Measurements from ENCODE around the gene UBE2J1.
"Not testable (repeated sequence)": the region's sequence is repeated elsewhere in the genome, so short reads cannot be mapped to it uniquely, and the experiment has no call there.

The UBE2J1 gene

DNA sequence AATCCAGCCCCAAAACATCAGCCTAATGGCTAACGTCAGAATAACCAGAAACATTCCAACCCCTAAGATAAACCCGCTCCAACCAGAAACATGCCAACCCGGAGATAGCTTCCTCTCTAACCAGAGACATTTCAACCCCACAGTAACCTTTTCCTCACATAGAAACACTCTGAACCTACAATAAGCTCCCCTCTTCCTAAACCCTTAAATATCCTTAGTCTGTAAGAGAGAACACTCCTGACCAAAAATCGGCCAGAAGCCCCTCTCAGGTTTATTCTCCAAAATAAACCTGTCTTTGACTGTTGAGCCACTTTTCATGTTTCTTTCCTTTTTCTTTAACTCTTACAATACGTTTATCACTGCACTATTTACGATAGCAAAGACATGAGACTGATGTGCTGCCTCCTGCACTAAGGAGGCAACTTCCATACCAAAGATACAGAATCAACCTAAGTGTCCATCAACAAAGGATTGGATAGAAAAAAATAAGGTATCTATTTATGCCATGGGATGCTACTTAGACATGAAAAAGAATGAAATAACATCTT lies 32.4 kb downstream of the UBE2J1 start:
- no peak for DNase-seq (ENCODE audit: low spot score)

DNA sequence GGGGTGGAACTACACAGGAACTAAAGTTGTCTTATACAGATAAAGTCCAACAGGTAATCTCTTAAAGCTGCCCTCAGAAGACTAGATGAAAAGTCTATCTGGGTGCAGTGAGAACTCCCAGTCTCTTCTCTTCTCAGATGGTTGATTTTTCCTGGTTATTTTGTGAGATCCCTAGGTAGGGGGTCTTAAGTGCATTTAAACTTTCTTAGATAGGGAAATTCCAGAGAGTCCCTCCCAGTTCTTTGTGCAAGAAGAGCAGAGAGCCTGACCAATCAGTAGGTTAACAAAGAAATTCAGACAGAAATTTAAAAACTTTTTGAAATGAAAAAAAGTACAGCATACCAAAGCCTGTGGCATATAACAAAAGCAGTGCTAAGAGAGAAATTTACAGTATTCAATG lies 35.5 kb downstream of the UBE2J1 start:
- DNase-seq (ENCODE audit: low spot score) = no peak

DNA sequence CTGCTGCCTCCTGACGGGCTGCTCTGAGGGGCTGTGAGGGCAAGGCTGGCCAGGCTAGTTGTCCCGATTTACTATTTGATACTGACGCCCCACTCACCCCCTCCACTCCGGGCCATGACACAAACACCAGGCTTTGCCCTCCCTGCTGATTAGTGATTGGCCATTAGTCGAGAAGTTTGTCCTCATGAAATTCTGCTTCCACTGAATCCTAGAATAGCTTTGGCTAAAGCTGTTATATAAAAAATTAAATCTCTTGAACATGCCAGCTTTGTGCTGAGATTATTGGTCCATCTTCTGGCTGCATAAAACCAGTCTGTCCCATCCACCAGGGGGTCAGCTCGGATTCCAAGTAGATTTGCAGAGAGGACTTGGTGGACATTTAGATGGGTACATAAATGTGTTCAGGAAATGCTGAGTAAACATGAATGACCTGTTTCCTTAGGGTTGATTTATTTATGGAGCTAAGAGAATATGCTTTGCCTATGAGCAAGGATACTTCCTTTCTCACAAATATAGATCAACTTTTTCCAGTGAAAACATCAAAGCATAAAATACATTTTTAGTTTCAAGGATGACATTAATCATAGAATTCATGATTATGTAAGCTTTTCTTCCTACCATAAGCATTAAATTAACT lies 37.2 kb downstream of the UBE2J1 start, which contains the start of gene GABRR2:
TSS of gene GABRR2 (minus strand) at position 51 of the 637 bp plus-strand sequence. CDS start 134 bp downstream, outside the sequence.
- DNase-seq (ENCODE audit: low spot score) = no peak

DNA sequence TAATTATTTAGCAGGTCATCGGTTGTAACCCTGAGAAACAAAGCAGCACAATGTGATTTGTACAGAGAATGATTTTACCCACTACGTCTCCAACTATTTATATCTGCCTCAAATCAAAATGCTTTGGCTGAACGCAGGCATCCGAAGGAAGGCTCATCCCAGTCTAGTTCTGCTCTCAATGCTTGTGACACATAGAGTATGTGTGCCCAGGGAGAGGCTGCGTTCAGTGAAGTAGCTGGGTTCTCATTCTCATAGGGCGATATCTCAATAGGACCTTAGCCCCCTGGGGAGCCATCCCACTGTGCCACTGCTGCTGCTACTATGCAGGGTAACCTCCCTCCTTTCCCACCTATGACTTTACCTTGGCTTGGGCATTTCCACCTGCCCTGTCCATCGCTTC lies 37.8 kb downstream of the UBE2J1 start:
- no peak for DNase-seq (ENCODE audit: low spot score)

DNA sequence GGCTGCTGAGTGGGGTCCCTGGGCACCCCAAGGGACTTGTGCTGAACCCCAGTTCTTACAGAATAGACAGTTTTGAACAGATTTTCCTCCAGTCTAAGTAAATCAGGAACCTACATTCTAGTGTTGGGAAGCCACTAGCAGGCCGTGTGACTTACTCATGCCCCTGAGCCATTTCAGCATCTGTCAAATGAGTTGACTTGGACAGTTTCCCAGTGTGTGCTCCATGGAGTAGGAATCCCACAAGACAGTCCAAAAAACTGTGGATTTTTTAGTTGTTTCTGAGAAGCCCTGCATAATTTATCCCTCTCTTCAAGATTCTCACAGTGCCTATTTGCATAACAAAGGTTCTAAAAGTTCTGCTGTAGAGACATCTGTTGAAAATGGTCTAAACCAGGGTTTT lies 39.5 kb downstream of the UBE2J1 start:
- peak; percentile 62 for DNase-seq (ENCODE audit: low spot score)

DNA sequence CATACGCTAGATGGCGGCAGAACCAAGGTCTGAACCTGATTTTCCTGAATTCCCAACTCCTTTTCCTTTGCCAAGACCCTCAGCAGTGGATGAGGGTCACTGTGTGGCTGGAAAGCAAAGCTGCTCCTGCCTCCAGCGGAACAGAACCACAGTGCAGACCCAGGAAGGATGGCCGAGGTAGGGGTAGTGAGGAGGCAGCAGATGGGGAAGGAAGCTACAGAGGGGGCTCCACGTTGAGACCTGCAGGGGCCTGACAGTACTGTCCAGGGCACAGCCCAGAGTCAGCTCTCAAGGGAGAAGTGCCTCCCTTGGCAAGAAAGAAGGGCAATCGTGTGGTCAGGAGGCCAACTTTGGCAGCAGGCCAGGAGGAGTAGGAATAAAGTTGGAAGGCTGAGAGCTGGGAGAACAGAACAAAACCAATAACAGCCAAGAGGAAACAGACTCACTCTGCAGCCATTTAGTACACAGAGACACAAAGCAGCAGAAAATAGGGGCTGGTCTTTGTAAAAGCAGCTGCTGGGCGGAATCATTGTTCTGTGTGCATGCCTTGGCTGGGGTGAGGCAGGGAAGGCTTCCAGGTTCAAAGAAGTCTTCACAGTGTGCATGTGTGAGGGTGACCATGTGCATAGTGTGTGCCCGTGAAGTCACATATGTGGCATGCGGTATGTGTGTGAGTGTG lies 40.5 kb downstream of the UBE2J1 start:
- DNase-seq (ENCODE audit: low spot score) = peak; percentile 80

DNA sequence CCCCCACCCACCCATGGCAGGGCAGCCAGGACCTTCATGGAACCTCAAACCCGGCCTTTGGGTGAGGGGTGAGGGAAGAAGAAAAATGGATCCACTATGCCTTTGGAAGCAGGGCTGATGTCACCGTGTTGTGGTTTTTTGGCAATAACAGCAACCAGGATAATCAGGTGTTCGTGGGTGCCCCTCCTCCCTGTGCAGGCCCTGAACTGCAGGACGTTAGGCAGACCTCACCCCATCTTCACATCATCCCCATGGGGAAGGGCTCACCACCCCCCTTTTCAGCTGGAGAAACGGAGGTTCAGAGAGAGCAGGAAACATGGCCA lies 41.0 kb downstream of the UBE2J1 start:
- DNase-seq (ENCODE audit: low spot score) = no peak

DNA sequence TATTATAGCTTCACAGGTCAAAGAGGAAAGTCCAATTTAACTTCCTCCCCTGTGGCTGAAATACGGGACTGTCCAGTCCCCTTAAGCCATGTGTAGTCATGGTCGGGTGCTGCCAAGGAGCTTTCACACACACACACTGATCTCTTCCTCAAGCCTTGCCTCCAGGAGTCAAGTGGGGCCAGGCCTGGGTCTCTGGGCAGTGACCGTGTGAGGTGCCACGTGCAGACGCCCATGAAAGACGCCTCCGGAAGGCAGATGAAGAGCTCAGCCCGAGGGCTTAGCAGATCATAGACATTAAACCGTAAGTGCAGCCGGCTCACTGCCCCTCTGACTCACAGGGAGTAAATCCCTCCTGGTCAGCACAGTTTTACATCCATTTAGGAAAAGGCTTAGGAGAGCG lies 41.6 kb downstream of the UBE2J1 start:
- DNase-seq (ENCODE audit: low spot score) = no peak

DNA sequence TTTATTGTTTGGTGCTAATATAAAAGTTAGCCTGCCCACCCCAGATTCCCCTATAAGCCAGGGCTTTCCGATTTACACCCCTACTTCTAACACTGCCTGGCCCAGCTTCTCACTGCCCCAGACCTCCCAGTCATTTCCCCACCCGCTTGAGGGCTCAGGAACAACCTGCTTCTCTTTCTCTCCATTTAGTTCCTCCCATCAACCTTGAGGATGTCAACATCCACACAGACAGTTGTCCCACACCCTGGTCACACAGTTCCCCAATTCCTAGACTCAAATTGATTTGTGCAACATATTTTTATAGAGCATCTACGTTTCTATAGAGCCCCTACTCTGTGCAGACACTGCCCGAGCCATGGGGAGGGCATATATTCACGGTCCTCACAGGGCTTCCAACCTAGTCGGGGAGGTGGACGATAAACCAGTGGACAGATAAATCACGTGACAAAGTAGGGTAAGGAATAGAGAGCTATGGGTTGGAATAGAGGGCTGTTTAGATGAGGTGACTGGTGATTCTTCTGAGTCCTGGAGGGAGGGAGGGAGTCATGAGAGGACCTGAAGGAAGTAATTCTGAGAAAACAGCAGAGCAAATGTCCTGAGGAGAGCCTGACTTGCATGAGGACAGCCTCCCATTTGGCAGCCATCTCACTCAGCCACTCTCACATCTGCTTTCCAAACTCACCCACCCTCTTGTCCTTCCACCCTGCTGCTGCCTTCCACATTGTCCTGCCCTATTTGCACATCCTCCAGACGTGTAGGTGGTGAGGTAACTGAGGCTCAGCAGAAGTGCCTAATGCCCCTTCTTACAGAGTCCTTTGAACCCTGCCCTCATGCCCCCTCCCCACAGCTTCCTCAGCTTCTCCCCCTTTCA lies 43.8 kb downstream of the UBE2J1 start:
- no peak for DNase-seq (ENCODE audit: low spot score)

DNA sequence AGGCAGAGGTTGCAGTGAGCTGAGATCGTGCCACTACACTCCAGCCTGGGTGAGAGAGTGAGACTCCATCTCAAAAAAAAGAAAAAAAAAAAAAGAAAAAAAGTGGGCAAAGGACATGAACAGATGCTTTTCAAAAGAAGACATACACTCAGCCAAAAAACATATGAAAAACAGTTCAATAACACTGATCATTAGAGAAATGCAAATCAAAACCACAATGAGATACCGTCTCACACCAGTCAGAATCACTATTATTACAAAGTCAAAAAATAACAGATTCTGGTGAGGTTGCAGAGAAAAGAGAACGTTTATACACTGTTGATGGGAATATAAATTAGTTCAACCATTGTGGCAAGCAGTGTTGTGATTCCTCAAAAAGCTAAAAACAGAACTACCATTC lies 48.0 kb downstream of the UBE2J1 start:
- DNase-seq (ENCODE audit: low spot score) = not testable (repeated sequence)

DNA sequence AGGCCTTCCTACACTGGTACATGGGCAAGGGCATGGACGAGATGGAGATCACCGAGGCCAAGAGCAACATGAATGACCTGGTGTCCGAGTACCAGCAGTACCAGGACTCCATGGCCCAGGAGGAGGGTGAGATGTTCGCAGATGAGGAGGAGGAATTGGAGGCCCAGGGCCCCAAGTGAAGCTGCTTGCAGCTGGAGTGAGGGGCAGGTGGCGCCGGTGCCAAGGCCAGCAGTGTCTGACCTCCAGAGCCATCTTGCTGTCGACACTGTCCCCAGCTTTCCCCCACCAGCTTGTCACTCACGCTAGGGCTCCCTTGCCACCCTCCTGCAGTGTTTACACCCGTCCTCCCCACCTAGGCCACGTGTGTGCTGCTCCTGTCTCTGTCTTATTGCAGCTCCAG lies 49.6 kb downstream of the UBE2J1 start:
- no peak for DNase-seq (ENCODE audit: low spot score)

DNA sequence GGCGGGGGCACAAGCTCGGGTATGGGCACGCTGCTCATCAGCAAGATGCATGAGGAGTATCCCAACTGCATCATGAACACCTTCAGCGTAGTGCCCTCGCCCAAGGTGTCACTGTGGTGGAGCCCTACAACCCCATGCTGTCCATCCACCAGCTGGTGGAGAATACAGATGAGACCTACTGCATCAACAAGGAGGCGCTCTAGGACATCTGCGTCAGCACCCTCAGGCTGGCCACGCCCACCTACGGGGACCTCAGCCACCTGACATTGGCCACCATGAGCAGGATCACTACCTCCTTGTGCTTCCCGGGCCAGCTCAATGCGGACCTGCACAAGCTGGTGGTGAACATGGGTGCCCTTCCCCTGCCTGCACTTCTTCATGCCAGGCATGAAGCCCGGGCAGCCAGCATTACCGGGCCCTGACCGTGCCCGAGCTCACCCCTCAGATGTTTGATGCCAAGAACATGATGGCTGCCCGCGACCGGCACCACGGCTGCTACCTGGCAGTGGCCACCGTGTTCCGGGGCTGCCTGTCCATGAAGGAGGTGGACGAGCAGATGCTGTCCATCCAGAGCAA lies 50.2 kb downstream of the UBE2J1 start:
- no peak for DNase-seq (ENCODE audit: low spot score)

DNA sequence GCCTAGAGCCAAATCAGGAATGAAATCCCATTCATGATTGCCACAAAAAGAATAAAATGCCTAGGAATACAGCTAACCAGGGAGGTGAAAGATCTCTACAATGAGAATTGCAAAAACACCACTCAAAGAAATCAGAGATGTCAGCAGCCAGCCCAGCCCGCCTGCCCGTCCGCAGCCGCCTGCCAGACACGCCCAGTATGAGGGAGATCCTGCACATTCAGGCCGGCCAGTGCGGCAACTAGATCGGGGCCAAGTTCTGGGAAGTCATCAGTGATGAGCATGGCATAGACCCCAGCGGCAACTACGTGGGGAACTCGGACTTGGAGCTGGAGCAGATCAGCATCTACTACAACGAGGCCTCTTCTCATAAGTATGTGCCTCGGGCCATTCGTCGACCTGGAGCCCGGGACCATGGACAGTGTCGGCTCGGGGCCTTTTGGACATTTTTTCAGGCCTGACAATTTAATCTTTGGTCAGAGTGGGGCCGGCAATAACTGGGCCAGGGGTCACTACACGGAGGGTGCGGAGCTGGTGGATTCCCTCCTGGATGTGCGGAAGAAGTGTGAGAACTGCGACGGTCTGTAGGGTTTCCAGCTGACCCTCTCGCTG lies 50.8 kb downstream of the UBE2J1 start:
- no peak for DNase-seq (ENCODE audit: low spot score)

DNA sequence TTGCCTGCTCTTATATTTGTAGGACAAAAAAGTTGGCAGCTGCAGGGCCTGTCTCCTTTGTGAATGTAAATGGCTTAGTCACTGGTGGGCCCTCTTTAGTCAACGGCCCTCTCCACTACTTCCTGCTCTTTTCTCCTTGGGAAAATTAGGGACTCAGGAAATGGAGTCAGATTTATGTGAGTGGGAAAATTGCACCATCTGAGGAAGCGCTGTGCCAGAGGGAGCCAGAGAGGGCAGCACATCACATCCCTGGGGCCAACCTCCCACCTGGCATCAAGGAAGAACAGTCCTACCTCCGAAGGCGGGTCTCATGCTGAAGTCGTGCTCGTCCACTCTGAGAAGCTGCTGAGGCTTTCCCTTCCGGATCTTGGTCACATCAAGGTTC lies 53.1 kb downstream of the UBE2J1 start:
- DNase-seq (ENCODE audit: low spot score) = no peak

DNA sequence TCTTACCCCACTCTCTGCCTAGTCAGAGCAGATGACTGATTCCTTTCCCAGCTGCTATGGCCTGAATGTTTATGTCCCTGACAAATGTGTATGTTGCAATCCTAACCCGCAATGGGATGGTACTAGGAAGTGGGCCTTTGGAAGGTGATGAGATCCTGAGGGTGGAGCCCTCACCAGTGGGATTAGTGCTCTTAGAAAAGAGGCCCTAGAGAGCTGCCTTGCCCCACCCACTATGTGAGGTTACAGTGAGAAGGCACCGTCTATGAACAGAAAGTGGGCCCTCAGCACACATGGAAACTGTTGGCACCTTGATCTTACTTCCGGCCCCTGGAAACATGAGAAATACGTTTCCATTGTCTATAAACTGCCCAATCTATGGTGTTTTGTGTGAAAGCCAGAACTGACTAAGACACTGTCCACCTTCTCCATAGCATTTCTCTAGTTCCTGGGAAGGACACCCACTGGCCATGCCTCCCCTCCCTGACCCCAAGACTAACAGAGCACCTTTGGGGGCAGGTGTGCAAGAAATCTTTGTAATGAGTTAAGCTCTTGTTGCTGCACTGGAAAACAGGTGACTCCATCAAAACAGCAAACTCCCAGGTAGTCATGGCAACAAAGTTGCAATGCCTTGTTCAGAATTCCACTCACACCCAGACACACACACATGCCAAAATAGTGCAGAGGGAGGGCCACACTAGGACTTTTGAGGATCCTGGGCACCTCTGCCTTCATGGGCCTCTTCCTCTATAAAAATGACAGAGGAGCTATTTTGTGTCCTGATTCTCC lies 53.6 kb downstream of the UBE2J1 start:
- DNase-seq (ENCODE audit: low spot score) = no peak

DNA sequence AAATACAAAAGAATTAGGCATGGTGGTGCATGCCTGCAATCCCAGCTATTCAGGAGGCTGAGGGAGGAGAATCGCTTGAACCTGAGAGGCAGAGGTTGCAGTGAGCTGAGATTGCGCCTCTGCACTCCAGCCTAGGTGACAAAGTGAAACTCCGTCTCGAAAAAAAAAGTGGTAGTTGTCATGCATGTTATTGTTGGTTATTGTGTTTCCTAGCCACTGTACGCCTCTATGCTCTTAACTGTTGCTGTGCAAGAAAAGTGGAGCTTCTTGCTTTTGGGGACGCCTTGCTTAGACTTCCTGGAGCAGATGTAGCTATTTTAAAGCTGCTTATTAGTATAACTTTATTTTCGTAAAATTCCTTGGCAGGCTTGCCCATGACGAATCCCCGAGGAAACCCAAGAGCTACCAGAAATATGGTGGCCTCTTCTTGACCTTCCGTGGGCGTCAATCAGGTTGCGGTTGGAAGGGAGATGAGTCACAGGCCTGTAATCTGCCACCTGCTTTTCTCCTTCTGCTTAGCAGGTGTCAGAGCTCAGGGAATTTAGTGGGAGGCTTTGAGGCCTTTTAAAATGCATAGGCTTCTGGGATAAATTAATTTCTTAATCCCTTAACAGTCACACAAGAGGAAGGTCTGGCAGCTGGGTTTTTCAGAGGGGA lies 54.7 kb downstream of the UBE2J1 start:
- no peak for DNase-seq (ENCODE audit: low spot score)

DNA sequence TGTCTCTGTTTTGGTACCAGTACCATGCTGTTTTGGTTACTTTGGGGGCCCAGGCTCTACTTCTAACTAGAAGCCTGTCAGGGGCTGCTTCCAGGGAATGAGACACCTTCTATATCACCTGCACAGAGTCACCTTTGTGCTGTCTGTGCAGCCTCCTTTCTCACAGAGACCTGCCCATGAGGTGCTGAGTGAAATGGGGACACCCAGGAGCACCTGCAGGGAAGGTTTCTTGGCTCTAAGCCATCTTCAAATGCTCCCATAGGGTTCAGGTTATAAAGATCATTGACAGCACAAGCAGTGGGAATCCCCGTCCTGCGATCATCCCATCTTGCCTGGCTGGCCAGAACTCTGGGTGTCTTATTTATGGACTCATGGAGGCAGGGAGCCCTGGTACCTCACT lies 56.5 kb downstream of the UBE2J1 start:
- no peak for DNase-seq (ENCODE audit: low spot score)

DNA sequence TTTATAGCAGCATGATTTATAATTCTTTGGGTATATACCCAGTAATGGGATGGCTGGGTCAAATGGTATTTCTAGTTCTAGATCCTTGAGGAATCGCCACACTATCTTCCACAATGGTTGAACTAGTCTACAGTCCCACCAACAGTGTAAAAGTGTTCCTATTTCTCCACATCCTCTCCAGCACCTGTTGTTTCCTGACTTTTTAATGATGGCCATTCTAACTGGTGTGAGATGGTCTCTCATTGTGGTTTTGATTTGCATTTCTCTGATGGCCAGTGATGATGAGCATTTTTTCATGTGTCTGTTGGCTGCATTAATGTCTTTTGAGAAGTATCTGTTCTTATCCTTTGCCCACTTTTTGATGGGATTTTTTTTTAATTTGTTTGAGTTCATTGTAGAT lies 57.4 kb downstream of the UBE2J1 start:
- DNase-seq (ENCODE audit: low spot score) = not testable (repeated sequence)

DNA sequence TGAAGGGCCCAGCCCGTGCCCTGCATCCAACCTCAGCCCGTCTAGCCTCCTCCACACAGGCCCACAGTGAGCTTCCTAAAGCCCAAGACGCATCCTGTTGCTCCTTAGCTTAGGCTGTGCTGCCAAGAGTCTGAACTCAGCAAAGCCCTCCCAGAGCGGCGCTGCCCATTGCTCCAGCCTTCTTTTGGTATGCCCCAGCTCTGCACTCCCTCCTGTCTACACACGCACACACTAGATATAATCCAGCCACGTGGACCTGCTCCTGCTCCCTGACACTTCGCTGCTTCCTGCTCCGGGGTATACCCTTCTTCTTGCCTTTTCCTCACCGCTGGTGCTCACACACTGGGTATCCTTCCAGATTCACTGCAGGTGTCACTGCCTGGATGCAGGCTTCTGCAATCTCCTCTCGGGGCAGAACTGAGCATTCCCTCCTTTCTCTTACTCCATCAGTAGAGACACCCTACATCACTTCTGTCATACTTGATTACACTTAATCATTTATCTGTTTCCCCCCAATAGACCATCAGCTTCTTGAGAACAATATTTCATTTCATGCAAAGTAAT lies 61.2 kb downstream of the UBE2J1 start:
- no peak for DNase-seq (ENCODE audit: low spot score)

DNA sequence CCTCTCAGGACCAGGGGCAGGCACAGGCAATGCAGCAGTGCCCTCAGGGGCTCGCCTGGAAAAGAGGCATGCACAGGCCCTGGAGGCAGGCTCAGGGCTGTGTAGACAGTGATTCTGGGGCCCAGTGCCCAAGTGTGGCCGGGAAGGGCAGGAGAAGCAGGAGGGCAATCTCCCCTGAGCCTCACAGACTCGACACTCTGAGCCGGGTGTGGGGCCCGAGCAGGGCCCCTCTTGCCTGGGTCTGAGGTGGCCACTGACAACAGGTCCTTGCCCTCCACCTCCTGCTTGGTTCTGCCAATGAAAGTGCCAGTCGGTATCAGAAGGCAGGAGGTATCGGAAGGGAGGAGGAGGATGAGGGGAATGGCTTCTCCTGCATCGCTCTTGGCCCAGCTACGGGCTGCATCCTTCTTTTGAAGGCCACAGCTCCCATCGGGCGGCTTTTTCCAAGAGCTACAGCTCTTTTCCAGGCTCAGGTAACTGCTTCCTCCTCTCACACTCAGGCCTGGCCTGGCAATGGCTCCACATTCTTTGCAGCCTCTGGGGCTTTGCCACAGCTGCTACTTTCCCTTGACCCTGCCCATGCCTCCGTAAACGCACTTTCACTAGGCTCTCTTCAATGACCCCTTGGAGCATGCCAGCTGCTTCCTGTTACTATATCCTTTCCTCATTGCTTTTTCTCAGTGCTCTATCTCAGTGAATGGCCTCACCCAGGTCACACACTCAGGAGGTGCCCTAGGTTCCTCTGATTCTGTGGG lies 61.9 kb downstream of the UBE2J1 start:
- no peak for DNase-seq (ENCODE audit: low spot score)
